OCI-LY7 (cell line): ENCODE data around the gene NRP1. TPM values are rescaled to one million over a fixed set of nuclear protein-coding genes. Genes with fewer than 3 reads are reported as not detected.
A peak's percentile ranks its signal among the peaks of the same experiment; 100 is the strongest.

Source experiments
- BruUV-seq: library from RNA; stranded (reverse); fragments of 400-500 nt; replicated peaks from 2 replicates; lab custom pipeline; 2021; lab: Mats Ljungman, UMichigan
- CTCF ChIA-PET: fragments of 300-600 bp; sonication (Branson Sonifier 250); formaldehyde crosslinking; loops from one replicate; lab custom pipeline; 2022; ENCODE audit warnings: antibody characterized with exemption; ENCODE audit not compliant: unreplicated experiment; lab: Charles Lee
- POLR2A ChIA-PET: fragments of 300-600 bp; sonication (Branson Sonifier 250); formaldehyde crosslinking; loops from one replicate; lab custom pipeline; 2022; ENCODE audit warnings: antibody characterized with exemption; lab: Charles Lee
- DNase-seq: peaks from one replicate; pipeline ENCODE4 v3.0.0-alpha.2; 2015; ENCODE audit warnings: low spot score
- H2AFZ ChIP-seq: fragments of 200-600 bp; sonication (generic), shearing (Covaris generic); 2 replicates; pipeline ENCODE4 v1.6.1; 2014; ENCODE audit warnings: mild to moderate bottlenecking, antibody characterized with exemption, low read length, moderate library complexity
- H3K27ac ChIP-seq: fragments of 200-600 bp; sonication (generic); 2 replicates; pipeline ENCODE4 v1.5.1; 2014; ENCODE audit warnings: mixed run types, low read depth, mild to moderate bottlenecking, moderate library complexity, low read length, inconsistent platforms; ENCODE audit not compliant: poor library complexity, severe bottlenecking
- H3K36me3 ChIP-seq: fragments of 200-600 bp; sonication (generic); 2 replicates; pipeline ENCODE4 v1.6.1; 2014; ENCODE audit warnings: mild to moderate bottlenecking, antibody characterized with exemption, low read length, moderate library complexity, mixed read lengths; ENCODE audit not compliant: insufficient read depth
- H3K4me1 ChIP-seq: fragments of 200-600 bp; sonication (generic); 2 replicates; pipeline ENCODE4 v1.5.1; 2014; ENCODE audit warnings: mild to moderate bottlenecking, low read length; ENCODE audit not compliant: insufficient read depth, poor library complexity, severe bottlenecking
- H3K4me2 ChIP-seq: fragments of 200-600 bp; sonication (generic); 2 replicates; pipeline ENCODE4 v1.6.1; 2014; ENCODE audit warnings: mild to moderate bottlenecking, low read length
- H3K4me3 ChIP-seq: fragments of 200-600 bp; sonication (generic); 2 replicates; pipeline ENCODE4 v1.5.1; 2014; ENCODE audit warnings: mild to moderate bottlenecking, low read depth, low read length; ENCODE audit not compliant: poor library complexity, severe bottlenecking
- H3K79me2 ChIP-seq: fragments of 200-600 bp; sonication (generic); 2 replicates; pipeline ENCODE4 v1.6.1; 2016; ENCODE audit warnings: low read depth, mild to moderate bottlenecking, low read length, moderate library complexity, mixed read lengths; ENCODE audit not compliant: insufficient read depth
- H3K9me2 ChIP-seq: fragments of 200-600 bp; sonication (generic); 2 replicates; pipeline ENCODE4 v1.6.1; 2016; ENCODE audit warnings: mild to moderate bottlenecking, low read length, mixed read lengths; ENCODE audit not compliant: insufficient read depth
- H3K9me3 ChIP-seq: fragments of 200-600 bp; sonication (generic); 2 replicates; pipeline ENCODE4 v1.6.1; 2014; ENCODE audit warnings: mild to moderate bottlenecking, mixed run types, low read length, mixed read lengths
- H4K20me1 ChIP-seq: fragments of 200-600 bp; sonication (generic); 2 replicates; pipeline ENCODE4 v1.6.1; 2014; ENCODE audit warnings: mild to moderate bottlenecking, antibody characterized with exemption, low read length, moderate library complexity, mixed read lengths; ENCODE audit not compliant: insufficient read depth
- EZH2phosphoT487 ChIP-seq: fragments of 200-600 bp; sonication (generic); IDR thresholded peaks from 2 replicates; pipeline ENCODE4 v1.6.1; 2018; ENCODE audit warnings: low read depth, borderline replicate concordance, mild to moderate bottlenecking, mixed run types, antibody characterized with exemption, low read length, moderate library complexity, mixed read lengths
- intact Hi-C: fragments of 100-400 bp; cut with micrococcal nuclease; formaldehyde crosslinking; loops from one replicate; pipeline ENCODE4 v1.10.0; 2022; ENCODE audit not compliant: unreplicated experiment
- total RNA-seq, 2 experiments: library from RNA; depleted of rRNA in 1 of 2; stranded (reverse); fragments of >200 nt in 1 of 2; shearing (Covaris generic) in 1 of 2; gene quantifications; 2 replicates each; pipeline ENCODE4 v1.2.3, GENCODE V29; 2014 to 2022
- TF ChIP-seq, protein P1 (sequence below): fragments of 200-600 bp; sonication (generic); conservative IDR thresholded peaks from 2 replicates; pipeline ENCODE4 v1.5.1; 2014; ENCODE audit warnings: mild to moderate bottlenecking, antibody characterized with exemption, low read length, moderate library complexity, mixed read lengths

Gene NRP1
- total RNA-seq, 2 experiments from 2014 or later: not detected

DNA sequence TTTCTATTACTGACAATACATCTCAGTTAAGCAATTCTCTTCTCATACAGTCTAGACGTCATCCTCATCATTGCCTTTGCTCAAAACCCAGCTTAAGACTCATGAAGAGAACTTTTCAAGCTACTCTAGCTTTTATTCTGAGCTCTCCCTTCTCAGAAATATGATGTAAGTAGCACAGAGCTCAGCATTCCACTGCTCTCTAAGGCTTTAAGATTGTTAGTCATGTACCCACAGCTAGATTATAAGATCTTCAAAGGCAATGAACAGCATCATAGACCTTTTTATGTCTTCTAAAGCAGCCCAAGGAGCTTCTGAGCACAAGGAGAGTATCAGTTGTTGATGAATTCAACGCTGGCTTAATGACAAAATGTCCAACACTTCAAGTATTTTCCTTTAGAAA, 119.3 kb downstream of the NRP1 start:
- POLR2A ChIA-PET: no interaction called here
- Histone ChIP-seq H3K4me2 (no peak overlapping the region), H2AFZ (no peak overlapping the region), H3K4me3 (no peak overlapping the region), H3K79me2 (no peaks in the 10 kb centered on the region), H3K9me2 (no peaks in the 10 kb centered on the region), H3K27ac (no peak overlapping the region), H4K20me1 (no peaks in the 10 kb centered on the region), H3K9me3 (no peaks in the 10 kb centered on the region), H3K4me1 (no peaks in the 10 kb centered on the region), H3K36me3 (no peaks in the 10 kb centered on the region)
- CTCF ChIA-PET: no interaction called here
- intact Hi-C loops: no loop called here
- no TSS peak for BruUV-seq
- no peak for DNase-seq
- TF ChIP-seq, protein P1, sequence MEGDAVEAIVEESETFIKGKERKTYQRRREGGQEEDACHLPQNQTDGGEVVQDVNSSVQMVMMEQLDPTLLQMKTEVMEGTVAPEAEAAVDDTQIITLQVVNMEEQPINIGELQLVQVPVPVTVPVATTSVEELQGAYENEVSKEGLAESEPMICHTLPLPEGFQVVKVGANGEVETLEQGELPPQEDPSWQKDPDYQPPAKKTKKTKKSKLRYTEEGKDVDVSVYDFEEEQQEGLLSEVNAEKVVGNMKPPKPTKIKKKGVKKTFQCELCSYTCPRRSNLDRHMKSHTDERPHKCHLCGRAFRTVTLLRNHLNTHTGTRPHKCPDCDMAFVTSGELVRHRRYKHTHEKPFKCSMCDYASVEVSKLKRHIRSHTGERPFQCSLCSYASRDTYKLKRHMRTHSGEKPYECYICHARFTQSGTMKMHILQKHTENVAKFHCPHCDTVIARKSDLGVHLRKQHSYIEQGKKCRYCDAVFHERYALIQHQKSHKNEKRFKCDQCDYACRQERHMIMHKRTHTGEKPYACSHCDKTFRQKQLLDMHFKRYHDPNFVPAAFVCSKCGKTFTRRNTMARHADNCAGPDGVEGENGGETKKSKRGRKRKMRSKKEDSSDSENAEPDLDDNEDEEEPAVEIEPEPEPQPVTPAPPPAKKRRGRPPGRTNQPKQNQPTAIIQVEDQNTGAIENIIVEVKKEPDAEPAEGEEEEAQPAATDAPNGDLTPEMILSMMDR: no peak
- TF ChIP-seq EZH2phosphoT487: no peak

DNA sequence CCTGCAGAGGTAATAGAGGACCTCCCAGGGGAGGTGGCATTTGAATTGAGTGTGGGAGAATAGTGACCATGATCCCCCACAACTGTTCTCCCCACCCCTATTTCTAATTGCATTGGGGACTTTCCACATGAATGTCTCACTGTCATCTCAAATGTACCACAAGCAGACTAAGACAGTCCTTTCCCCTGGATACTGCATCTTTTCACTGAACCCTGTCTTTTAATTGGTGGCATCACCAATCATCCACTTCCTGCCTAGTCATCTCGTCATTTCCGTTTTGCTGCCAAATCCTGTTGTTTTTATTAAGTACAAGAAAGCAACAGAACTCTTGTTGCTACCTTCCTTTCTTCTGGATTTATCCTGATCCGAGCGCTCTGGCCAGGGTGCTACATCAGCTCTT, 120.3 kb downstream of the NRP1 start:
- intact Hi-C loops: no loop called here
- no peaks in the 10 kb centered on the region for H3K79me2 ChIP-seq
- no peaks in the 10 kb centered on the region for H3K4me1 ChIP-seq
- BruUV-seq: no TSS peak
- H3K4me3 ChIP-seq: no peak overlapping the region
- CTCF ChIA-PET: no interaction called here
- DNase-seq: no peak
- no peaks in the 10 kb centered on the region for H3K36me3 ChIP-seq
- no peak for TF ChIP-seq EZH2phosphoT487
- TF ChIP-seq, protein P1: no peak
- no peaks in the 10 kb centered on the region for H3K9me2 ChIP-seq
- H3K4me2 ChIP-seq: no peak overlapping the region
- peak overlapping the region; percentile 38; the same call in 1 of the 2 replicates for H2AFZ ChIP-seq
- no peaks in the 10 kb centered on the region for H3K9me3 ChIP-seq
- H3K27ac ChIP-seq: no peak overlapping the region
- POLR2A ChIA-PET: no interaction called here
- H4K20me1 ChIP-seq: no peaks in the 10 kb centered on the region

DNA sequence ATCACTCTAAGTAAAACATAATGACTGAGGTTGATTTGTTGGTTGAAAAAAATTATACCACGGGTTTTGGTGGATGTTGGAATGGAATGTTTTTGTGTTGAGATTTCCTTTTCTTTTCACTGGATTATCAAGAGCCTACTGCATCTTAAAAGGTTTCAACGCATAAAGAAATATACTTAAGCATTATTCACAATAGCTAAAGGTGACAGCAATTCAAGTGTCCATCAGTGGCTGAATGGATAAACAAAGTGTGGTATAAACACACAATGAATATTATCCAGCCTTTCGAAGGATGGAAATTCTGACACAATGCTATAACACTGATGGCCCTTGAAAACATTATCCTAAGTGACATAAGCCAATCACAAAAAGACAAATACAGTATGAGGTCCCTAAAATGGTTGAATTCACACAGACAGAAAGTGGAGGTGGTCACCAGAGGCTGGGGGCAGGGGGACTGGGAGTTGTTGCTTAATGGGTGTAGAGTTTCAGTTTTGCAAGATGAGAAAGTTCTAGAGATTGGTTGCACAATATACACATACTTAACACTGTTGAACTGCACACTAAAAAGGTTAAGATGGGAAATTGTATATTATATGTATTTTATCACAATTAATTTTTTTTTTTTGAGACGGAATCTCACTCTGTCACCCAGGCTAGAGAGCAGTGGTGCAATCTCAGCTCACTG, 122.3 kb downstream of the NRP1 start:
- intact Hi-C loops: no loop called here
- CTCF ChIA-PET: no interaction called here

More for the DNA sequence above, 122.3 kb downstream of the NRP1 start:
- TF ChIP-seq, protein P1: no peak
- TF ChIP-seq EZH2phosphoT487: no peak
- BruUV-seq: no TSS peak
- Histone ChIP-seq H3K27ac (no peak overlapping the region), H2AFZ (no peak overlapping the region), H3K36me3 (no peaks in the 10 kb centered on the region), H3K4me3 (no peak overlapping the region), H4K20me1 (no peaks in the 10 kb centered on the region), H3K4me2 (no peak overlapping the region), H3K9me2 (no peaks in the 10 kb centered on the region), H3K9me3 (no peaks in the 10 kb centered on the region), H3K4me1 (no peaks in the 10 kb centered on the region), H3K79me2 (no peaks in the 10 kb centered on the region)
- POLR2A ChIA-PET: no interaction called here
- no peak for DNase-seq
